Sigmoid colon (tissue), 7 donors: ENCODE measurements around the gene SEMA6C. TPM values are rescaled to one million over a fixed set of nuclear protein-coding genes. Genes with fewer than 3 reads are reported as not detected.

Experiments used
- DNase-seq: peaks from one replicate; pipeline ENCODE4 v3.0.0-alpha.2; 2019
- H3K27ac ChIP-seq, 4 donors: fragments of 200-600 bp; sonication (generic); one replicate each; pipeline ENCODE4 v1.5.1; 2016 to 2019; ENCODE audit warnings: mild to moderate bottlenecking in 1 of 4
- H3K27me3 ChIP-seq, 3 donors: fragments of 200-600 bp; sonication (generic); one replicate each; pipeline ENCODE4 v1.5.1; 2019; ENCODE audit warnings: mild to moderate bottlenecking in 1 of 3
- H3K36me3 ChIP-seq, 4 donors: fragments of 200-600 bp; sonication (generic); one replicate each; pipeline ENCODE4 v1.5.1; 2016 to 2019
- H3K4me1 ChIP-seq, 4 donors: fragments of 200-600 bp; sonication (generic); one replicate each; pipeline ENCODE4 v1.5.1; 2017 to 2019
- H3K4me3 ChIP-seq, 4 donors: fragments of 200-600 bp; sonication (generic); one replicate each; pipeline ENCODE4 v1.5.1; 2017 to 2019; ENCODE audit warnings: mild to moderate bottlenecking in 2 of 4, moderate library complexity in 1 of 4
- H3K9me3 ChIP-seq, 4 donors: fragments of 200-600 bp in 3 of 4; sonication (generic) in 3 of 4; one replicate each; pipeline versions ENCODE4 v1.5.1 to v1.6.1; 2013 to 2019
- CTCF ChIP-seq, 4 experiments: fragments of 450-650 bp in 3 of 4; fragments of 200-600 bp in 1 of 4; IDR thresholded peaks; one replicate each; pipeline ENCODE4 v1.5.1; 2016 to 2019; ENCODE audit warnings: antibody characterized with exemption in 4 of 4, mild to moderate bottlenecking in 3 of 4, moderate library complexity in 2 of 4
- EP300 ChIP-seq, 4 donors: sonication (generic); formaldehyde crosslinking; IDR thresholded peaks; one replicate each; pipeline ENCODE4 v1.6.1; 2017; ENCODE audit warnings: antibody characterized with exemption in 4 of 4
- POLR2A ChIP-seq, 2 donors: fragments of 450-650 bp; IDR thresholded peaks; one replicate each; pipeline ENCODE4 v1.6.1; 2016; ENCODE audit warnings: antibody characterized with exemption in 2 of 2, mild to moderate bottlenecking in 2 of 2, moderate library complexity in 2 of 2
- POLR2AphosphoS5 ChIP-seq, 4 donors: sonication (generic); formaldehyde crosslinking; IDR thresholded peaks; one replicate each; pipeline ENCODE4 v1.6.1; 2017; ENCODE audit warnings: antibody characterized with exemption in 4 of 4
- WGBS, 2 donors: extraction: QIAGEN DNeasy Blood & Tissue Kit; methylation state at CpG; one replicate each; pipeline ENCODE4 v1.1.7; 2013; 5-methylcytosine and 5-hydroxymethylcytosine counted together
- intact Hi-C: fragments of 100-400 bp; cut with DNase I; formaldehyde crosslinking; loops from one replicate; pipeline ENCODE4 v1.15.1; 2023
- polyA plus RNA-seq, 3 donors: library from polyadenylated mRNA; stranded (reverse); fragments of 200-250 nt; gene quantifications; one replicate each; pipeline ENCODE4 v1.2.3, GENCODE V29; 2013
- total RNA-seq, 4 donors: library from RNA; depleted of rRNA; stranded (reverse); fragments of >200 nt; gene quantifications; one replicate each; pipeline ENCODE4 v1.1.0, GENCODE V29; 2016
- donor health status: healthy with polysubstance abuse.
- donor health status: Bipolar disorder and iron deficiency.
- donor health status: healthy.

SEMA6C gene
- total and polyA plus RNA-seq, 7 donors = 0.23 to 20.6 (median 5.0) TPM

GRCh38 chr1:151175863-151176262, 29.4 kb upstream of the SEMA6C start, which contains the start of gene TMOD4:
Gene TMOD4, minus strand, starts transcription at chr1:151175981. Its CDS starts 1,106 bp downstream, at chr1:151174875.
- WGBS, 2 donors = 66 to 73% methylated on average over 4 of the region's 4 CpGs
- Histone ChIP-seq H3K27me3 (no peaks in the 10 kb centered on the region), H3K4me1 (no peaks in the 10 kb centered on the region), H3K4me3 (no peak within 1 kb of the TSS), H3K9me3 (no peaks in the 10 kb centered on the region), H3K36me3 (peaks cover 6 to 73% (median 59%) of the 10 kb centered on the region in 4 donors), H3K27ac (peak within 1 kb of the TSS in 1 of 4 donors; percentile 69)
- TF ChIP-seq POLR2A (IDR thresholded peaks at IDR 0.05) (no peak), CTCF (IDR thresholded peaks at IDR 0.05) (peak in 2 of 4 experiments; percentile 15 to 24)
- DNase-seq = no peak
- intact Hi-C loops = no loop called here

- intact Hi-C loops = no loop called here
- H3K36me3 ChIP-seq = peaks cover 6 to 73% (median 58%) of the 10 kb centered on the region in 4 donors
- H3K4me1 ChIP-seq = no peaks in the 10 kb centered on the region
- H3K27me3 ChIP-seq = no peaks in the 10 kb centered on the region
- H3K27ac ChIP-seq = peak overlapping the region in 1 of 4 donors; percentile 69
- WGBS, 2 donors = 75 to 78% methylated on average over 6 of the region's 6 CpGs
- TF ChIP-seq EP300 (IDR thresholded peaks at IDR 0.05) (no peak), CTCF (IDR thresholded peaks at IDR 0.05) (no peak), POLR2AphosphoS5 (IDR thresholded peaks at IDR 0.05) (no peak), POLR2A (IDR thresholded peaks at IDR 0.05) (no peak)
- DNase-seq = no peak
- H3K9me3 ChIP-seq = no peaks in the 10 kb centered on the region
- no peak overlapping the region for H3K4me3 ChIP-seq
Measured at GRCh38 chr1:151175041-151175741, 28.8 kb upstream of the SEMA6C start.

GRCh38 chr1:151171190-151171589, 24.8 kb upstream of the SEMA6C start:
- WGBS, 2 donors = 91 to 96% methylated on average over 5 of the region's 5 CpGs
- Histone ChIP-seq H3K36me3 (peaks cover under 1 to 65% (median 28%) of the 10 kb centered on the region in 4 donors), H3K4me1 (peaks cover 0 to 13% (median 10%) of the 10 kb centered on the region in 4 donors), H3K27ac (no peak overlapping the region), H3K4me3 (no peak overlapping the region), H3K9me3 (no peaks in the 10 kb centered on the region), H3K27me3 (no peaks in the 10 kb centered on the region)
- TF ChIP-seq CTCF (IDR thresholded peaks at IDR 0.05) (no peak), EP300 (IDR thresholded peaks at IDR 0.05) (no peak), POLR2AphosphoS5 (IDR thresholded peaks at IDR 0.05) (no peak), POLR2A (IDR thresholded peaks at IDR 0.05) (no peak)
- no peak for DNase-seq
- intact Hi-C loops = no loop called here

- Histone ChIP-seq H3K36me3 (peaks cover 0 to 48% (median 16%) of the 10 kb centered on the region in 4 donors), H3K9me3 (no peaks in the 10 kb centered on the region), H3K4me1 (peaks cover 0 to 32% (median 24%) of the 10 kb centered on the region in 4 donors), H3K27ac (no peak overlapping the region), H3K27me3 (no peaks in the 10 kb centered on the region), H3K4me3 (peak overlapping the region in 2 of 4 donors; percentile 77 to 79)
- 88 to 92% methylated on average over 6 of the region's 6 CpGs for WGBS, 2 donors
- intact Hi-C loops = no loop called here
- TF ChIP-seq EP300 (IDR thresholded peaks at IDR 0.05) (no peak), POLR2A (IDR thresholded peaks at IDR 0.05) (no peak), CTCF (IDR thresholded peaks at IDR 0.05) (no peak), POLR2AphosphoS5 (IDR thresholded peaks at IDR 0.05) (no peak)
- no peak for DNase-seq
Measured at GRCh38 chr1:151167116-151167515, 20.7 kb upstream of the SEMA6C start.
